ENCODE measurements around the gene EXOC7. TPM values are rescaled to one million over a fixed set of nuclear protein-coding genes. Genes with fewer than 3 reads are reported as not detected.
"Not testable (repeated sequence)": the region's sequence is repeated elsewhere in the genome, so short reads cannot be mapped to it uniquely, and the experiment has no call there.

The EXOC7 gene
- total and polyA plus RNA-seq, 12 donors = 37.9 to 97.5 (median 82.1) TPM

DNA sequence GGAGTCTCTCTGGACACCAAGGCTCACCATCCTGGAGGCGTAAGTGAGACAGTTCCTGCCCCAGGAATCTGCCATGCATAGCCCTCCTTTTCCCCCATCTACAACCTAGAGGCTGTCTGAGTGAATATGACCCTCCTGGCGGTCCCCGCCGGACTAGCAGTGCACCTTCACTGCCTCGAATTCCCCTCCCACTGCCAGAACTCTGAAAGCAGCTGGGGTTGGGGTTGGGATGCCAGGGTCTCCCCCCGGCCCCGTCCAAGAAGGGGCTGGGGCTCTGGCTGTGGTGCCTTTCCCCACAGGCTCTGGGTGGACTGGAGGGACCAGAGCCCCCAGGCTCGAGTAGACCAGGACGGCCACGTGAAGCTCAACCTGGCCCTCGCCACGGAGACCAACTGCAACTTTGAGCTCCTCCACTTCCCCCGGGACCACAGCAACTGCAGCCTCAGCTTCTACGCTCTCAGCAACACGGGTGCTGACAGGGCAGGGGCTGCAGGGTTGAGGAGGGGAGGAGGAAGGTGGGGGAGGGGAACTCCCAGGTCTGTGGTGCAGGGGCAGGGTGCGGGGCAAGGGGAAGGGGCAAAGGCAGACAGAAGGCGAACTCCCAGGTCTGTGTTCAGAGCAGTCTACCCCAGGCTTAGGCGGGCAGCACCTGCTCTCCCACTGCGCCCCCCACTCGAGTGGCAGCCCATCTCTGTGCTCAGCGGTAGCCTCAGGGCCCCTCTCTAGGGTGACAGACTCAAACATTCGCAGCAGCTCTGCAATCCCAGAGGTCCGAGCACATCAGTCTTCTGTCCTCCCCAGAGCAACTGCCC is 23.4 kb downstream of the EXOC7 start:
- H3K27ac ChIP-seq = no peak overlapping the region
- H3K4me1 ChIP-seq = peaks cover 4 to 43% (median 31%) of the 10 kb centered on the region in 9 donors
- H3K9me3 ChIP-seq = no peaks in the 10 kb centered on the region
- H3K27me3 ChIP-seq = peaks cover 18 to 56% (median 44%) of the 10 kb centered on the region in 7 donors
- 2 to 5% methylated on average over 23 of the region's 23 CpGs for WGBS, 2 donors
- DNase-seq = no peak
- peak in 6 of 8 donors; percentile 5 to 23 (median 14) for ATAC-seq
- TF ChIP-seq, protein P1, sequence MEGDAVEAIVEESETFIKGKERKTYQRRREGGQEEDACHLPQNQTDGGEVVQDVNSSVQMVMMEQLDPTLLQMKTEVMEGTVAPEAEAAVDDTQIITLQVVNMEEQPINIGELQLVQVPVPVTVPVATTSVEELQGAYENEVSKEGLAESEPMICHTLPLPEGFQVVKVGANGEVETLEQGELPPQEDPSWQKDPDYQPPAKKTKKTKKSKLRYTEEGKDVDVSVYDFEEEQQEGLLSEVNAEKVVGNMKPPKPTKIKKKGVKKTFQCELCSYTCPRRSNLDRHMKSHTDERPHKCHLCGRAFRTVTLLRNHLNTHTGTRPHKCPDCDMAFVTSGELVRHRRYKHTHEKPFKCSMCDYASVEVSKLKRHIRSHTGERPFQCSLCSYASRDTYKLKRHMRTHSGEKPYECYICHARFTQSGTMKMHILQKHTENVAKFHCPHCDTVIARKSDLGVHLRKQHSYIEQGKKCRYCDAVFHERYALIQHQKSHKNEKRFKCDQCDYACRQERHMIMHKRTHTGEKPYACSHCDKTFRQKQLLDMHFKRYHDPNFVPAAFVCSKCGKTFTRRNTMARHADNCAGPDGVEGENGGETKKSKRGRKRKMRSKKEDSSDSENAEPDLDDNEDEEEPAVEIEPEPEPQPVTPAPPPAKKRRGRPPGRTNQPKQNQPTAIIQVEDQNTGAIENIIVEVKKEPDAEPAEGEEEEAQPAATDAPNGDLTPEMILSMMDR (IDR thresholded peaks at IDR 0.05) = no peak
- H3K4me3 ChIP-seq = no peak overlapping the region
- H3K36me3 ChIP-seq = peaks cover 0 to 35% (median 14%) of the 10 kb centered on the region in 9 donors
- intact Hi-C loops (cut with DNase I) = no loop called here

DNA sequence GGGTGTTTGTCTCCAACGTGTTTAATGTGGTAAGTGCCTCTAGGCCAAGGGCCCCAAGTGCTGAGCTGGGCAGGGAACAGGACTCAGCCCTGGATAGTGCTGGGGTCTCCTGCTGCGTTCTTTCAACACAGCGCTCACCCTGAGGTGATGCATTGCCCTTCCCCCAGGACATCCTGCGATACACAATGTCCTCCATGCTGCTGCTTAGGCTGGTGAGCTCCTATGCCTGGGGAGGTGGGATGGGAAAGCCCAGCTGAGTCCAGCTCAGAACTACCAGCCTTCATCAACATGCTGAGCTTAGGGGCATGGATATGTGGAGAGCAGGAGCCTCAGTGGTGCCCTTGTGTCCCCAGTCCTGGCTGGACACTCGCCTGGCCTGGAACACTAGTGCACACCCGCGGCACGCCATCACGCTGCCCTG is 24.0 kb downstream of the EXOC7 start:
- peaks cover 25 to 63% (median 50%) of the 10 kb centered on the region in 7 donors for H3K27me3 ChIP-seq
- intact Hi-C loops (cut with DNase I) = no loop called here
- TF ChIP-seq, protein P1 (IDR thresholded peaks at IDR 0.05) = no peak
- no peaks in the 10 kb centered on the region for H3K9me3 ChIP-seq
- DNase-seq = no peak
- H3K4me1 ChIP-seq = peaks cover 4 to 49% (median 37%) of the 10 kb centered on the region in 9 donors
- WGBS, 2 donors = 29 to 33% methylated on average over 9 of the region's 9 CpGs
- H3K36me3 ChIP-seq = peaks cover 0 to 29% (median 8%) of the 10 kb centered on the region in 9 donors
- ATAC-seq = peak in 5 of 8 donors; percentile 1 to 13 (median 9)
- no peak overlapping the region for H3K27ac ChIP-seq
- H3K4me3 ChIP-seq = no peak overlapping the region

DNA sequence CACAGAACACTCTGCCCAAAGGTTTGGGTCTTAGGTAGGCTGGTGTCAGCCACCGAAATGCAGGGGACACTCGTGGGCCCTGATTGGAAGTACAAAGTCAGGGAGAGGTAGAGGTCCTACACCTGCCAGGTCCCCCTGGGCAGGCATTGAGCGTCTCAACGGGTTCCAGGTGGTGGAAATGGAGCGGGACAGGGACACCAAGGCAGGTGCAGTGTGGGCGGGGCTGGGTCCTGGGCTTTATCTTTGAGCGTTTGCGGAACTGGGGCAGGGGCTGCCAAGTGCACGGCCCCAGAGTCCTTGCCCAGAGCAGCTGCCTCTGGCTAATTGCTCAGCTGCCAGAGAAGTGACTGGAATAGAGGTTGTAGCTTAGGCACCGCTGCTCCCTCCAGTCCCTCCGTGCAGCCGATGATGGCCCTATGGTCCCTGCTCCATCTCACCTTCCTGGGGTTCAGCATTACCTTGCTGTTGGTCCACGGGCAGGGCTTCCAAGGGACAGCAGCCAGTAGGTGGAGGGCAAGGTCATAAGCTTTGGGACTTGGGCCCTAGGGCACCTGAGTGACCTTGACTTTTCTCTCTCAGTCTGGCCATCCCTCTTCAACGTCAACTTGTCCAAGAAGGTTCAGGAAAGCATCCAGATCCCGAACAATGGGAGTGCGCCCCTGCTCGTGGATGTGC is 24.6 kb downstream of the EXOC7 start, which contains the start of gene ZACN:
TSS of gene ZACN (plus strand) at position 323 of the 675 bp plus-strand sequence. CDS start at position 406, 83 bp downstream.
- H3K4me1 ChIP-seq = peaks cover 4 to 55% (median 42%) of the 10 kb centered on the region in 9 donors
- TF ChIP-seq, protein P1 (IDR thresholded peaks at IDR 0.05) = no peak
- no peak for ATAC-seq
- no peak for DNase-seq
- H3K27ac ChIP-seq = no peak within 1 kb of the TSS
- H3K27me3 ChIP-seq = peaks cover 30 to 68% (median 55%) of the 10 kb centered on the region in 7 donors
- H3K36me3 ChIP-seq = peaks cover 0 to 23% (median 4%) of the 10 kb centered on the region in 9 donors
- intact Hi-C loops (cut with DNase I) = no loop called here
- no peak within 1 kb of the TSS for H3K4me3 ChIP-seq
- no peaks in the 10 kb centered on the region for H3K9me3 ChIP-seq
- 65 to 66% methylated on average over 17 of the region's 17 CpGs for WGBS, 2 donors

DNA sequence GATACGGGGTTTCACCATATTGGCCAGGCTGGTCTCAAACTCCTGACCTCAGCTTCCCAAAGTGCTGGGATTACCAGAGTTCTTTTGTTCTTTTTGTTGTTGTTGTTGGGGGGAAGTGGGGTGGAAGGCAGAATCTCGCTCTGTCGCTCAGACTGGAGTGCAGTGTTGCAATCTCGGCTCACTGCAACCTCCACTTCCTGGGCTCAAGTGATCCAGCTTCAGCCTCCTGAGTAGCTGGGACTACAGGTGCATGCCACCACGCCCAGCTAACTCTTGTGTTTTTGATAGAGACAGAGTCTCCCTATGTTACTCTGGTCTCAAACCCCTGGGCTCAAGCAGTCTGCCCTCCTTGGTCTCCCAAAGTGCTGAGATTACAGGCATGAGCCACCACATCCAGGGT is 25.2 kb downstream of the EXOC7 start:
- intact Hi-C loops (cut with DNase I); H3K4me3 ChIP-seq; H3K9me3 ChIP-seq; ATAC-seq; DNase-seq; H3K27ac ChIP-seq: not testable (repeated sequence)
- peaks cover 35 to 74% (median 62%) of the 10 kb centered on the region in 7 donors for H3K27me3 ChIP-seq
- H3K36me3 ChIP-seq = peaks cover 0 to 17% (median 0%) of the 10 kb centered on the region in 9 donors
- WGBS, 2 donors = 64 to 67% methylated on average over 5 of the region's 5 CpGs
- H3K4me1 ChIP-seq = peaks cover 4 to 56% (median 43%) of the 10 kb centered on the region in 9 donors

All from heart right ventricle (tissue), 16 donors.